GM23338 (cell line): ENCODE data around the gene STXBP3. TPM values are rescaled to one million over a fixed set of nuclear protein-coding genes. Genes with fewer than 3 reads are reported as not detected.

ENCODE experiments used
- ATAC-seq: fragments of 200-7000 bp; cut with Tn5 transposase; 3 replicates; pipeline ENCODE4 v1.9.1; 2020
- DNase-seq: peaks from one replicate; pipeline ENCODE4 v3.0.0-alpha.2; 2015; ENCODE audit warnings: low spot score
- H2AFZ ChIP-seq: fragments of 200-600 bp; sonication (generic); 2 replicates; pipeline ENCODE4 v1.8.0; 2016; ENCODE audit warnings: antibody characterized with exemption, mild to moderate bottlenecking, moderate library complexity
- H3F3A ChIP-seq: fragments of 200-600 bp; sonication (generic); replicated peaks from 2 replicates; pipeline ENCODE4 v1.8.0; 2017; ENCODE audit warnings: antibody characterized with exemption, mixed run types, low read depth
- H3K27ac ChIP-seq: fragments of 200-600 bp; sonication (generic); 2 replicates; pipeline ENCODE4 v1.6.1; 2016; ENCODE audit warnings: low read depth
- H3K27me3 ChIP-seq: fragments of 200-600 bp; sonication (generic); 2 replicates; pipeline ENCODE4 v1.8.0; 2016; ENCODE audit warnings: mild to moderate bottlenecking, mixed run types, moderate library complexity; ENCODE audit not compliant: insufficient read depth
- H3K36me3 ChIP-seq: fragments of 200-600 bp; sonication (generic); 2 replicates; pipeline ENCODE4 v1.8.0; 2016; ENCODE audit warnings: mild to moderate bottlenecking; ENCODE audit not compliant: insufficient read depth
- H3K4me1 ChIP-seq: fragments of 200-600 bp; sonication (generic); 2 replicates; pipeline ENCODE4 v1.8.0; 2016; ENCODE audit warnings: mild to moderate bottlenecking, moderate library complexity; ENCODE audit not compliant: insufficient read depth
- H3K4me2 ChIP-seq: fragments of 200-600 bp; sonication (generic); 2 replicates; pipeline ENCODE4 v1.7.1; 2017; ENCODE audit warnings: mixed run types
- H3K4me3 ChIP-seq: fragments of 200-600 bp; sonication (generic); 2 replicates; pipeline ENCODE4 v1.6.1; 2016; ENCODE audit warnings: mixed run types
- H3K79me2 ChIP-seq: fragments of 200-600 bp; sonication (generic); replicated peaks from 2 replicates; pipeline ENCODE4 v1.8.0; 2017; ENCODE audit warnings: mild to moderate bottlenecking; ENCODE audit not compliant: insufficient read depth
- H3K9me2 ChIP-seq: fragments of 200-600 bp; sonication (generic); 2 replicates; pipeline ENCODE4 v1.8.0; 2017; ENCODE audit not compliant: insufficient read depth
- H4K20me1 ChIP-seq: fragments of 200-600 bp; sonication (generic); replicated peaks from 2 replicates; pipeline ENCODE4 v1.8.0; 2017; ENCODE audit warnings: mild to moderate bottlenecking; ENCODE audit not compliant: insufficient read depth
- H3K27ac Mint-ChIP-seq: 2 replicates; pipeline ENCODE4 v1.8.0; 2020; ENCODE audit warnings: inconsistent platforms, mild to moderate bottlenecking, moderate library complexity, mixed read lengths
- H3K27me3 Mint-ChIP-seq: 3 replicates; pipeline ENCODE4 v1.8.0; 2022; ENCODE audit warnings: low read depth, mild to moderate bottlenecking, moderate library complexity, mixed read lengths, inconsistent platforms; ENCODE audit not compliant: insufficient read depth, poor library complexity
- H3K36me3 Mint-ChIP-seq: 3 replicates; pipeline ENCODE4 v1.8.0; 2021; ENCODE audit warnings: low read depth, mild to moderate bottlenecking, inconsistent platforms, moderate library complexity, mixed read lengths
- H3K4me1 Mint-ChIP-seq: 3 replicates; pipeline ENCODE4 v1.8.0; 2020; ENCODE audit warnings: mild to moderate bottlenecking, inconsistent platforms, mixed read lengths
- H3K4me3 Mint-ChIP-seq: 3 replicates; pipeline ENCODE4 v1.8.0; 2021; ENCODE audit warnings: moderate library complexity, mild to moderate bottlenecking, inconsistent platforms, mixed read lengths
- H3K9me3 Mint-ChIP-seq: 3 replicates; pipeline ENCODE4 v1.8.0; 2020; ENCODE audit warnings: moderate library complexity, mild to moderate bottlenecking, inconsistent platforms, mixed read lengths
- CTCF ChIP-seq, 2 experiments: fragments of 200-600 bp in 1 of 2; sonication (generic) in 1 of 2; conservative IDR thresholded peaks; 2 replicates each; pipeline versions ENCODE4 v1.5.1 to v1.6.1; 2016 to 2017; ENCODE audit warnings: antibody characterized with exemption in 2 of 2, low read depth in 2 of 2, mild to moderate bottlenecking in 2 of 2, moderate library complexity in 1 of 2
- ETS1 ChIP-seq: IDR thresholded peaks from 2 replicates; pipeline ENCODE4 v1.6.1; 2016; ENCODE audit warnings: antibody characterized with exemption
- EZH2phosphoT487 ChIP-seq: fragments of 200-600 bp; sonication (generic); IDR thresholded peaks from one replicate; pipeline ENCODE4 v1.8.1; 2018; ENCODE audit warnings: antibody characterized with exemption; ENCODE audit not compliant: unreplicated experiment
- JUNB ChIP-seq: IDR thresholded peaks from one replicate; pipeline ENCODE4 v1.6.1; 2016; ENCODE audit warnings: antibody characterized with exemption; ENCODE audit not compliant: unreplicated experiment
- NANOG ChIP-seq: IDR thresholded peaks from 2 replicates; pipeline ENCODE4 v1.6.1; 2016; ENCODE audit warnings: antibody characterized with exemption, borderline replicate concordance
- POLR2AphosphoS5 ChIP-seq: IDR thresholded peaks from 2 replicates; pipeline ENCODE4 v1.6.1; 2016; ENCODE audit warnings: antibody characterized with exemption, low read depth
- REST ChIP-seq: IDR thresholded peaks from one replicate; pipeline ENCODE4 v1.6.1; 2018; ENCODE audit warnings: antibody characterized with exemption; ENCODE audit not compliant: unreplicated experiment
- STAT1 ChIP-seq: IDR thresholded peaks from one replicate; pipeline ENCODE4 v1.6.1; 2016; ENCODE audit warnings: antibody characterized with exemption; ENCODE audit not compliant: unreplicated experiment
- ZNF114 ChIP-seq: fragments of 250-450 bp; sonication (Bioruptor Pico); IDR thresholded peaks from 2 replicates; pipeline ENCODE4 v1.5.0; 2020; ENCODE audit warnings: mild to moderate bottlenecking, moderate library complexity
- ZNF331 ChIP-seq: fragments of 250-450 bp; sonication (Bioruptor Pico); IDR thresholded peaks from 2 replicates; pipeline ENCODE4 v1.5.0; 2020; ENCODE audit warnings: low read depth, mild to moderate bottlenecking, moderate library complexity
- ZNF462 ChIP-seq: fragments of 250-450 bp; sonication (Bioruptor Pico); IDR thresholded peaks from 2 replicates; pipeline ENCODE4 v1.5.0; 2020; ENCODE audit warnings: mild to moderate bottlenecking, moderate library complexity
- polyA plus RNA-seq: library from polyadenylated mRNA; unstranded; fragments of >200 nt; fragmentation: Nextera tagmentation; extraction: Ambion mirVana; gene quantifications from 2 replicates; pipeline ENCODE4 v1.2.1, GENCODE V29; 2016
- total RNA-seq: library from RNA; depleted of rRNA; stranded (reverse); fragments of >200 nt; shearing (Covaris generic); gene quantifications from 2 replicates; pipeline ENCODE4 v1.2.3, GENCODE V29; 2014

The STXBP3 gene
- total and polyA plus RNA-seq, 2 experiments from 2014 or later = 28.5 to 37.4 TPM

- Mint-ChIP-seq H3K4me3 (no peak overlapping the region), H3K36me3 (peaks cover 51% of the 10 kb centered on the region), H3K27me3 (peaks cover 2% of the 10 kb centered on the region), H3K9me3 (peaks cover 28% of the 10 kb centered on the region), H3K27ac (no peak overlapping the region), H3K4me1 (no peaks in the 10 kb centered on the region; the same call in 2 of the 3 replicates)
- H3K27ac ChIP-seq = no peak overlapping the region
- H4K20me1 ChIP-seq = no peaks in the 10 kb centered on the region
- no peak overlapping the region for H3K4me2 ChIP-seq
- H2AFZ ChIP-seq = no peak overlapping the region
- no peaks in the 10 kb centered on the region for H3K9me2 ChIP-seq
- H3K4me1 ChIP-seq = no peaks in the 10 kb centered on the region
- H3K36me3 ChIP-seq = peaks cover 19% of the 10 kb centered on the region
- DNase-seq = peak; percentile 7
- ATAC-seq = no peak
- TF ChIP-seq REST = no peak
- TF ChIP-seq POLR2AphosphoS5 = no peak
- no peak for TF ChIP-seq ZNF462 (CRISPR knock-in tag)
- no peak for TF ChIP-seq ETS1
- TF ChIP-seq ZNF114 (CRISPR knock-in tag) = no peak
- TF ChIP-seq EZH2phosphoT487 = no peak
- TF ChIP-seq NANOG = no peak
- no peak for TF ChIP-seq CTCF (conservative IDR thresholded peaks at IDR 0.05; ENCODE audit: low read depth in 2 of 2)
- no peak for TF ChIP-seq STAT1
- no peak for TF ChIP-seq JUNB
- TF ChIP-seq ZNF331 (CRISPR knock-in tag) = no peak
- no peak overlapping the region for H3K4me3 ChIP-seq
- no peaks in the 10 kb centered on the region for H3F3A ChIP-seq
- no peaks in the 10 kb centered on the region for H3K27me3 ChIP-seq
- H3K79me2 ChIP-seq = no peaks in the 10 kb centered on the region
Observed at GRCh38 chr1:108780937-108781574, 34.6 kb downstream of the STXBP3 start.
